ENCODE results near the gene ZNF8. TPM values are rescaled to one million over a fixed set of nuclear protein-coding genes. Genes with fewer than 3 reads are reported as not detected.
A peak's percentile ranks its signal among the peaks of the same experiment; 100 is the strongest.
"Not testable (repeated sequence)": the region's sequence is repeated elsewhere in the genome, so short reads cannot be mapped to it uniquely, and the experiment has no call there.

Gene ZNF8
- 4.6 TPM for total RNA-seq
- long read RNA-seq: 0 reads

GRCh38 chr19:58278541-58279041, at the start of gene ZNF8:
Gene ZNF8, plus strand, starts transcription at chr19:58278955. Its CDS starts 127 bp downstream, at chr19:58279082.
- peak; percentile 98 for DNase-seq
- ATAC-seq (ENCODE audit: poor library complexity): peak; percentile 96
- intact Hi-C loops (cut with DNase I): no loop called here

- DNase-seq (no peak), ATAC-seq (ENCODE audit: poor library complexity) (peak; percentile 50)
Observed at GRCh38 chr19:58229255-58229639, 49.5 kb upstream of the ZNF8 start.

GRCh38 chr19:58237324-58237723, 41.4 kb upstream of the ZNF8 start:
- no peak for DNase-seq
- intact Hi-C loops (cut with DNase I): no loop called here
- no peak for ATAC-seq (ENCODE audit: poor library complexity)

More at GRCh38 chr19:58229255-58229639, 49.5 kb upstream of the ZNF8 start:
- intact Hi-C loops (cut with DNase I): no loop called here

- DNase-seq (no peak), ATAC-seq (ENCODE audit: poor library complexity) (no peak)
- intact Hi-C loops (cut with DNase I): no loop called here
Observed at GRCh38 chr19:58243351-58243750, 35.4 kb upstream of the ZNF8 start.

- no peak for ATAC-seq (ENCODE audit: poor library complexity)
- DNase-seq: no peak
- intact Hi-C loops (cut with DNase I): no loop called here
Observed at GRCh38 chr19:58248886-58249285, 29.9 kb upstream of the ZNF8 start.

- intact Hi-C loops (cut with DNase I): no loop called here
- DNase-seq: no peak
- ATAC-seq (ENCODE audit: poor library complexity): no peak
Observed at GRCh38 chr19:58252102-58252685, 26.6 kb upstream of the ZNF8 start.

- ATAC-seq (ENCODE audit: poor library complexity); intact Hi-C loops (cut with DNase I); DNase-seq: not testable (repeated sequence)
Observed at GRCh38 chr19:58258259-58258658, 20.5 kb upstream of the ZNF8 start.

- ATAC-seq (ENCODE audit: poor library complexity) (no peak), DNase-seq (no peak)
- intact Hi-C loops (cut with DNase I): loop anchor here (10.0 kb wide), 2 partner anchors 67 to 137 kb away; no protein-coding TSS in a partner anchor
Observed at GRCh38 chr19:58261600-58261967, 17.2 kb upstream of the ZNF8 start.

- no peak for ATAC-seq (ENCODE audit: poor library complexity)
- DNase-seq: no peak
- intact Hi-C loops (cut with DNase I): loop anchor here (10.0 kb wide), 2 partner anchors 67 to 137 kb away; no protein-coding TSS in a partner anchor
Observed at GRCh38 chr19:58261968-58262921, 16.5 kb upstream of the ZNF8 start.

GRCh38 chr19:58262922-58263296, 15.8 kb upstream of the ZNF8 start:
- ATAC-seq (ENCODE audit: poor library complexity): no peak
- DNase-seq: no peak
- intact Hi-C loops (cut with DNase I): loop anchor here (10.0 kb wide), 2 partner anchors 68 to 138 kb away; no protein-coding TSS in a partner anchor

- ATAC-seq (ENCODE audit: poor library complexity): no peak
- DNase-seq: no peak
- intact Hi-C loops (cut with DNase I): loop anchor here (10.0 kb wide), 2 partner anchors 70 to 140 kb away; no protein-coding TSS in a partner anchor
Observed at GRCh38 chr19:58265100-58265499, 13.7 kb upstream of the ZNF8 start.

- DNase-seq (no peak), ATAC-seq (ENCODE audit: poor library complexity) (no peak)
- intact Hi-C loops (cut with DNase I): loop anchor here (10.0 kb wide), 2 partner anchors 74 to 144 kb away; no protein-coding TSS in a partner anchor
Observed at GRCh38 chr19:58268344-58268743, 10.4 kb upstream of the ZNF8 start.

- no peak for ATAC-seq (ENCODE audit: poor library complexity)
- intact Hi-C loops (cut with DNase I): no loop called here
- no peak for DNase-seq
Observed at GRCh38 chr19:58274771-58275201, 4.0 kb upstream of the ZNF8 start.

GRCh38 chr19:58275564-58275963, 3.2 kb upstream of the ZNF8 start:
- DNase-seq (no peak), ATAC-seq (ENCODE audit: poor library complexity) (no peak)
- intact Hi-C loops (cut with DNase I): no loop called here

- intact Hi-C loops (cut with DNase I): no loop called here
- DNase-seq (no peak), ATAC-seq (ENCODE audit: poor library complexity) (no peak)
Observed at GRCh38 chr19:58277197-58277596, 1.6 kb upstream of the ZNF8 start.

- intact Hi-C loops (cut with DNase I): no loop called here
- peak; percentile 11 for ATAC-seq (ENCODE audit: poor library complexity)
- no peak for DNase-seq
Observed at GRCh38 chr19:58277748-58278540, 811 bp upstream of the ZNF8 start.

GRCh38 chr19:58279042-58279924, 528 bp downstream of the ZNF8 start:
- intact Hi-C loops (cut with DNase I): no loop called here
- peak; percentile 90 for DNase-seq
- ATAC-seq (ENCODE audit: poor library complexity): peak; percentile 76

- intact Hi-C loops (cut with DNase I): no loop called here
- ATAC-seq (ENCODE audit: poor library complexity): no peak
- no peak for DNase-seq
Observed at GRCh38 chr19:58279925-58280316, 1.2 kb downstream of the ZNF8 start.
